Measurements from ENCODE around the gene RIPK1. TPM values are rescaled to one million over a fixed set of nuclear protein-coding genes. Genes with fewer than 3 reads are reported as not detected.

Gene RIPK1
- total and polyA plus RNA-seq, 2 experiments from 2014 or later, result 15.3 to 26.2 TPM

GRCh38 chr6:3164388-3164787 is 96.1 kb downstream of the RIPK1 start:
- no peak for TF ChIP-seq EZH2phosphoT487 (IDR thresholded peaks at IDR 0.05; ENCODE audit: insufficient read depth, low read depth)
- TF ChIP-seq EZH2 (IDR thresholded peaks at IDR 0.05; ENCODE audit: insufficient read depth, poor library complexity, severe bottlenecking), result no peak
- H3K79me2 ChIP-seq (ENCODE audit: insufficient read depth), result no peaks in the 10 kb centered on the region
- no peaks in the 10 kb centered on the region for H4K20me1 ChIP-seq (ENCODE audit: insufficient read depth)
- no peaks in the 10 kb centered on the region for H3K9me2 ChIP-seq (ENCODE audit: insufficient read depth)
- no peaks in the 10 kb centered on the region for H3K36me3 ChIP-seq (ENCODE audit: low read depth)
- no peaks in the 10 kb centered on the region for H3K27me3 ChIP-seq (replicated peaks; ENCODE audit: insufficient read depth)
- no peak overlapping the region for H3K4me2 ChIP-seq (ENCODE audit: unreplicated experiment)
- H3F3A ChIP-seq (ENCODE audit: insufficient read depth), result peaks cover 30% of the 10 kb centered on the region
- no peak overlapping the region for H3K9ac ChIP-seq
- no peaks in the 10 kb centered on the region for H3K9me3 ChIP-seq (ENCODE audit: low read depth)
- H3K4me3 ChIP-seq, result no peak overlapping the region
- in situ Hi-C loops (cut with MboI), result no loop called here
- 92 to 93% methylated on average over 6 of the region's 6 CpGs for WGBS, 2 experiments (ENCODE audit: low coverage in 1 of 2, low lambda C conversion rate in 2 of 2, missing lambda C conversion rate in 2 of 2)
- DNase-seq, result no peak
- H2AFZ ChIP-seq, result no peak overlapping the region
- no peak overlapping the region for H3K27ac ChIP-seq
- H3K4me1 ChIP-seq (ENCODE audit: insufficient read depth), result peaks cover 19% of the 10 kb centered on the region

Small RNA genes within 50 kb of the gene (small RNA-seq; reads per million reads assigned to genes)
- gene AL133351.4 (ENCODE audit: low read depth, low replicate concordance), result not detected
- gene RNA5SP201 (ENCODE audit: low read depth, low replicate concordance), result not detected

Other genes with a start within 250 kb of the RIPK1 start
- 13.8 and 28.3 TPM in 2 replicates for gene SERPINB1, start 226.6 kb upstream of the RIPK1 start, total RNA-seq (2014; rRNA removed; shearing (Covaris generic))
- 32.5 and 32.8 TPM in 2 replicates for gene SERPINB1, start 226.6 kb upstream of the RIPK1 start, polyA plus RNA-seq (2016; fragmentation: Nextera tagmentation; extraction: Ambion mirVana)
- gene SERPINB9, start 165.2 kb upstream of the RIPK1 start, total RNA-seq (2014; rRNA removed; shearing (Covaris generic)), result 1.1 and 2.4 TPM in 2 replicates
- 0.91 and 1.1 TPM in 2 replicates for gene SERPINB9, start 165.2 kb upstream of the RIPK1 start, polyA plus RNA-seq (2016; fragmentation: Nextera tagmentation; extraction: Ambion mirVana)
- gene SERPINB6, start 96.9 kb upstream of the RIPK1 start, total RNA-seq (2014; rRNA removed; shearing (Covaris generic)), result 95.7 and 141 TPM in 2 replicates
- gene SERPINB6, start 96.9 kb upstream of the RIPK1 start, polyA plus RNA-seq (2016; fragmentation: Nextera tagmentation; extraction: Ambion mirVana), result 149 and 153 TPM in 2 replicates
- gene NQO2, start 68.6 kb upstream of the RIPK1 start, total RNA-seq (2014; rRNA removed; shearing (Covaris generic)), result 26.2 and 29.6 TPM in 2 replicates
- gene NQO2, start 68.6 kb upstream of the RIPK1 start, polyA plus RNA-seq (2016; fragmentation: Nextera tagmentation; extraction: Ambion mirVana), result 61.0 and 64.2 TPM in 2 replicates
- gene BPHL, start 50.2 kb downstream of the RIPK1 start, total RNA-seq (2014; rRNA removed; shearing (Covaris generic)), result 8.0 and 8.5 TPM in 2 replicates
- gene BPHL, start 50.2 kb downstream of the RIPK1 start, polyA plus RNA-seq (2016; fragmentation: Nextera tagmentation; extraction: Ambion mirVana), result 20.2 and 21.0 TPM in 2 replicates
- gene TUBB2A, start 89.0 kb downstream of the RIPK1 start, total RNA-seq (2014; rRNA removed; shearing (Covaris generic)), result 163 and 190 TPM in 2 replicates
- gene TUBB2A, start 89.0 kb downstream of the RIPK1 start, polyA plus RNA-seq (2016; fragmentation: Nextera tagmentation; extraction: Ambion mirVana), result 190 and 195 TPM in 2 replicates
- 8.5 and 10.4 TPM in 2 replicates for gene TUBB2B, start 159.2 kb downstream of the RIPK1 start, total RNA-seq (2014; rRNA removed; shearing (Covaris generic))
- 8.1 and 9.0 TPM in 2 replicates for gene TUBB2B, start 159.2 kb downstream of the RIPK1 start, polyA plus RNA-seq (2016; fragmentation: Nextera tagmentation; extraction: Ambion mirVana)
- gene PSMG4, start 190.5 kb downstream of the RIPK1 start, total RNA-seq (2014; rRNA removed; shearing (Covaris generic)), result 20.0 and 24.5 TPM in 2 replicates
- 46.9 and 47.1 TPM in 2 replicates for gene PSMG4, start 190.5 kb downstream of the RIPK1 start, polyA plus RNA-seq (2016; fragmentation: Nextera tagmentation; extraction: Ambion mirVana)

Data from GM23248 (cell line).